GM18502 (cell line): ENCODE data around the gene THBS3.
"Not testable (repeated sequence)": the region's sequence is repeated elsewhere in the genome, so short reads cannot be mapped to it uniquely, and the experiment has no call there.

ENCODE experiments used
- ATAC-seq: cut with Tn5 transposase; IDR thresholded peaks from one replicate; pipeline ENCODE4 v1.9.1; 2021; ENCODE audit warnings: mild to moderate bottlenecking; ENCODE audit not compliant: unreplicated experiment, poor library complexity

Gene THBS3

DNA sequence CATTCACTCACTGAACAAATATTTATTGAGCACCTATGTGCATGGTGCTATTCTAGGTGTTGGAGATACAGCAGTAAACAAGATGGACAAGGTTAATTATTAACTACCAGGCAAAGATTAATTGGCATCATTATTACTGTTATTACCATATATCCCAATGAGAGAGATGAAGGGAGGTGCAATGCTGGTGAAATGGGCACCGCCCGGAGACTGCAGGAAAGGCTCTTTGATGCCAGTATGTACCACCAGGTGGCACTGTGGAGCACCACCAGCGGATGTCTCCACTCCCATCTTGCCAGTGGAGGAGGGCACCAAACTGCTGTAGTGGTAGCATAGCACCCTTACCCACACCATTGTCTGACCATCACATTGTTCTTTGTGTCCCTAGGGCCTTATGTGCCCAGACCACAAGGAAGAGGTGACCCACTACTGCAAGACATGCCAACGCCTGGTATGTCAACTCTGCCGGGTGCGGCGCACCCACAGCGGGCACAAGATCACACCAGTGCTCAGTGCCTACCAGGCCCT, 31.1 kb downstream of the THBS3 start:
- no peak for ATAC-seq

DNA sequence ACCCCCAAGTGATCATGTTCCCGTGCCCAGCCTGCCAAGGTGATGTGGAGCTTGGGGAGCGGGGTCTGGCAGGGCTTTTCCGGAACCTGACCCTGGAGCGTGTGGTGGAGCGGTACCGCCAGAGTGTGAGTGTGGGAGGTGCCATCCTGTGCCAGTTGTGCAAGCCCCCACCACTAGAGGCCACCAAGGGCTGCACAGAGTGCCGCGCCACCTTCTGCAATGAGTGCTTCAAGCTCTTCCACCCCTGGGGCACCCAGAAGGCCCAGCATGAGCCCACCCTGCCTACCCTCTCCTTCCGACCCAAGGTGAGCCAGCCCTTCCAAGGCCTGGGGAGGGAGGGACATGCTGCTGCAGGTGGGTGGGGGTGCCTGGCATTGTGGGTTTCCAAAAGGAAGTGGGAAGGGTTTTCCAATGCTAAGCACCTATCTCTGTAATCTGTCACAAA, 31.7 kb downstream of the THBS3 start:
- ATAC-seq, result no peak

DNA sequence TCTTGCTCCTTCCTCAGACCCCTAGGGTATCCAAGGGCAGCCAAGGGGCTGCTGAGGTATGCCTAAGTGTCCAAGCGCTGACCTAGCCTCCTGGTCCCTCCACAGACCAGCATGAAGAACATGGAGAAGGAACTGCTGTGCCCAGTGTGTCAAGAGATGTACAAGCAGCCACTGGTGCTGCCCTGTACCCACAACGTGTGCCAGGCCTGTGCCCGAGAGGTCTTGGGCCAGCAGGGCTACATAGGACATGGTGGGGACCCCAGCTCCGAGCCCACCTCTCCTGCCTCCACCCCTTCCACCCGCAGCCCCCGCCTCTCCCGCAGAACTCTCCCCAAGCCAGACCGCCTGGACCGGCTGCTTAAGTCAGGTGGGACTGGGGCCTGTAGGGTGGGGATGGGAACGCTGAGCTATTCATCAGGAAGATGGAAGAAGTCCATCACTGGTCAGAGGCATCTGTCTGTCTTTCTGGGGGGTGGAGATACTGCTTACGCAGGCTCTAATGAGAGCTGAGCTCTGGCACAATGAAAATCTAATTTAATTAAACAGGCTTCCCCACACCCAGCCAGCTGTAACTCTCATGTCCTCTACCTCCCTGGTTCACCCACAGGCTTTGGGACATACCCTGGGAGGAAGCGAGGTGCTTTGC, 32.3 kb downstream of the THBS3 start:
- no peak for ATAC-seq

DNA sequence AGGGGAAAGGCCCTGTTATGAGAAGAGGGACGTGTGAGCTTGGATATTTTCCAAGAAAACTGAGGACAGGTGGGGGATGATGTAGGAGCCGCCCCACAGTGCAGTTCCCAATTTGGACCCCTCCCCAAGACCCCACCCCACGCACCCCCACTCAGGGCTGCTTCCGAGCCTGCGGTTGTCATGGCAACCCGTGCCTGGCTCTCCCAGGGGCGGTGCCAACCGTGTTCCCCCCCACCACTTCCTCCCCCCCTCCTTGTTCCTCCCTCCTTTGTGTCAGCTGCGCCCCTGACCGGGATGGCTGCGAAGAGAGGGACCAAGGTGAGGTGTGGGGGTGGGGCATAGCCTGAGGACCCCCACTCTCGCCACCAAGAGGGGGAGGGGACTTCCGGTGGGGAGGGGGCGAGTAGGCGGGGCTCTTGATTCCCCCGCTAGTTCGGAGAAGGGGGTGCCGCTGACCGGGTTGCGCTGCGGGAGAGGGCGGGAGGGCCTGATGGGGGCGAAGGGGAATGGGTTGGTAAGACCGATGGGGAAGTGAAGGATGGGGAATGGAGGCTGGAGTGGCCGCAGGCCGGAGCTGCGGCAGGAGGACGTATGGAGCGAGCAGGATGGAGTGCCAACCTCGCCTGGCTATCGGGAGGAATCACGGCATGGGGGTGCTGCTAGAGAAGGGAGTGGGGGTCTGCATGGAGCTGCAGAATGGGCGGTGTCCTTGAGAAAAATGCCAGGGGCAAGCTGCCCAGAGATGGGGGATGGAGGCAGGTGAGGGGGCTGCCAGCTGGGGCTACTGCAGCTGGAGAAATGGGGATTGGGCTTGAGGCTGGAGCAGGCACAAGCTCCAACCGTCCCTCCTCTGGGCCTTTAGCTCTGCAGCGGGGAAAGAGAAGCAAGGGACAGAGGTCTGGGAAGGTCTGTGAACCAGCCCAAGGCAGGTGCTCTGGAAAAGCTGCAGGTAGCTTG, 33.1 kb downstream of the THBS3 start:
- ATAC-seq, result no peak

DNA sequence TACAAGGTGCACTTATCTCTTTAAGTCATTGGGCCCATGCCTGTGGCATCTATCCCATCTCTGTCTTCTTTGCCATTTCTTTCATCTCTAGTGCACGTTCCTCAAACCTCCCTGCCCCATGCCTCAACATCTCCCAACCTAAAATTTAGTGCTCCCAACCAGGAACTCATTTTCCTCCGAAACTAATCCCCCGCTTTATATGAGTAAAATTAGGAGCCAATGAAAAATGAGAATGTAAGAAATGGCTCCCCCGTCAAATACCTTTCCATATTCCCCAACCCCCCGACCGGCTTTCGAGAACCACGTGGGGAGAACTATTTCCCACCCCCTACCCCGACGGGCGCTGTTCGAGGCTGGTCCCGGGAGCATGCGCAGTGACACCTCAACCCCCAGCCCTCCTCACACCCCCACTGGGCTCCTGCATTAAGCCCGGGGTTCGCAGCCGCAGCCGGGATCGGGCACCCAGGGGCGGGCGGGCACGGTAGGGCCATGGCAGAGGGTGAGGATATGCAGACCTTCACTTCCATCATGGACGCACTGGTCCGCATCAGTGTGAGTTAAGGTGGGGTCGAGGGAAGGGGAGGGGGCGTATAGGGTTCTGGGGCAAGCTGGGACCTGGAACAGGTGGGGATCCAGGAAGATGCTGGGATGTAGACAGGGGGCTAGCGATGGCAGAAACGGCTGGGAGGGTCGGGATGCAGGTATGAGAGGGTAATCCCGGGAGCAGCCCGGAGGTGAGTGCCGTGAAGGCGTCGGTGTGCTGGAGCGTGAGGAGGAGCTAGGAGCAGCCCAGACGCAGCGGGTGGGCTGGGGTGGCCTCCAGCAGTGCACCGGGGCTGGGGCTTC, 34.0 kb downstream of the THBS3 start, which contains the start of gene TRIM46:
TSS of gene TRIM46 (plus strand) at position 372 of the 846 bp plus-strand sequence. CDS start at position 490, 118 bp downstream.
- ATAC-seq, result peak; percentile 11

DNA sequence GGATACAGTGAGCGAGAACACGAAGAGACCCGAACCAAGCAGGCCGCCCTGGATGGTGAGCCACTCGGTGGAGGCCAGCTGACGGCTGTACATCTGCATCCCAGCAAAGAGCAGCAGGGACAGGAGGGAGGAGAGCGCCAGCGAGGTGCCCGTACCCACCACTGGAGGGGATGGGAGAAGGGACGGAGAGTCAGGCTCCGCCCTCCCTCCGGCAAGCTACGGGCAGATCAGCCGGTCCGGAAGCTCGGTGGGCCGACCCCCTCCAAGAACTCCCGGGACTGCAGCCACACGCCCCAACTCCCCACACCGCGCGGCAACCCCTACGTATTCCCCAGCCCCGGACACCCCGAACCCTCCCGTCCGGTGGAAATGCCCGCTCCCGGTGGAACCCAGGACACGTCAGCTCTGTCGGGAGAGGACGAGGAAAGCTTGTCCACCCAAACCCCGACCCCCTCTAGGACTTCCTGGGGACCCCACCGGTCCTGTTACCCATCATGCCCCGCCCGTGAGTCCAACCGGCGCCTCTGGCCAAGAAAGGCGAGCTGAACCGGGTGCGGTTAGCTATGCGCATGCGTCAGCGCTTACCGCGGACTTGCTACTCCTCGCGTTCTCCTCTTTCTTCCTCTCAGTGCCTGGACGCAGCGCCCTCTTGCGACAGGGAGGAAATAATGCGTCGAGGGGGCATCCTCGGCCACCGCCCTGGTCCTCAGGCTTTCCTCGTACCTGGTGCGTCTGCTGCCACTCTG, 34.8 kb downstream of the THBS3 start, which contains the start of gene KRTCAP2:
TSS of gene KRTCAP2 (minus strand) at position 573 of the 746 bp plus-strand sequence. CDS start at position 493, 80 bp downstream.
- ATAC-seq, result peak; percentile 69

DNA sequence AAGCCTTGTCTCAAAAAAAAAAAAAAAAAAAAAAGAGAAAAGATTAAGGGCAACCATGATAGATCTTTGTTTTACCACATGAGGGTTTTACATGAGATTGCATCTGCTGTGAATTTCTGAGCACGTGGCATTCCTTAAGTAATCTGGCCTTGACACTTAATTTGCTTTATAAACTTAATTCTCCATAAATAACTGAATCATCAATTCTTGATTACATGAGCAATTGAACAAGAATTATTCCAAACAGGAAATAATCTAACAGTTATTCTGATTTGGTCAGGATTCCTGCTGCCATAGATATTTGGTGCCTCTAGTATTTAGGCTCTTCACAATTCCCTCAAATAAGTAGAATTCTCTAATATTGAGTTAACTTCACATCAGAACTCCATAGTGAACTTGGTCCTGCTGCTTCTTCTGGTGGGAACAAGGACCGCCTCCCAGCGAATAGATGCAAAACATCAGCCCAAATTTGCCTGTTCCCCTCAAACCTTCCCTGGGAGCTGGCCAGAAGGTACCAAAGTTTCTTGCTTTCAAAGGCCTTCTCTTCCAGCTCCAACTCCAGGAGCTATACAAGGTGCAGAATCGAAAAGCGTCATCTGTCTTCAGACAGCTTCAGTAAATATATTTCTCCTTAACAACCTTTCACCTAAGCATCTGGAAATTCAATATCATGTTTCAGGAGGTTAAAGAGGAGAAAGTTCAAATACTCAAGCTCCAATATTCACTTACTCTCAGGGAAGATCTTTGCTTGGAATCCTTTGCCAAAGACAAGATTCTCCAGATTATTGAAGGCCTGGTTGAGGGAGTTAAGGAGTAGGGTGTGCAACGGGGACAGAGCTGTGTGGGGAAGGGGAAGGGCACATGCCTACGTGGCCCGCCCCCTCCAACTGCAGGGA, 35.6 kb downstream of the THBS3 start:
- peak; percentile 12 for ATAC-seq

DNA sequence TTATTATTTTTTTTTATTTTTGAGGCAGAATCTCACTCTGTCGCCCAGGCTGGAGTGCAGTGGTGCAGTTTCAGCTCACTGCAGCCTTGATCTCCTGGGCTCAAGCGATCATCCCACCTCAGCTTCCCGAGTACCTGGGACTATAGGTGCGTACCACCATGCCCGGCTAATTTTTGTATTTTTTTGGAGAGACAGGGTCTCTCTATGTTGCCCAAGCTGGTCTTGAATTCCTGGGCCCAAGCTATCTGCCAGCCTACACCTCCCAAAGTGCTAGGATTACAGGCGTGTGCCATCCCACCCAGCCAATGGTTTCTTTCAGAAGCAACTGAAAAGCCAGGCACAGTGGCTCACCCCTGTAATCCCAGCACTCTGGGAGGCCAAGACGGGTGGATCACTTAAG, 36.9 kb downstream of the THBS3 start:
- no peak for ATAC-seq

DNA sequence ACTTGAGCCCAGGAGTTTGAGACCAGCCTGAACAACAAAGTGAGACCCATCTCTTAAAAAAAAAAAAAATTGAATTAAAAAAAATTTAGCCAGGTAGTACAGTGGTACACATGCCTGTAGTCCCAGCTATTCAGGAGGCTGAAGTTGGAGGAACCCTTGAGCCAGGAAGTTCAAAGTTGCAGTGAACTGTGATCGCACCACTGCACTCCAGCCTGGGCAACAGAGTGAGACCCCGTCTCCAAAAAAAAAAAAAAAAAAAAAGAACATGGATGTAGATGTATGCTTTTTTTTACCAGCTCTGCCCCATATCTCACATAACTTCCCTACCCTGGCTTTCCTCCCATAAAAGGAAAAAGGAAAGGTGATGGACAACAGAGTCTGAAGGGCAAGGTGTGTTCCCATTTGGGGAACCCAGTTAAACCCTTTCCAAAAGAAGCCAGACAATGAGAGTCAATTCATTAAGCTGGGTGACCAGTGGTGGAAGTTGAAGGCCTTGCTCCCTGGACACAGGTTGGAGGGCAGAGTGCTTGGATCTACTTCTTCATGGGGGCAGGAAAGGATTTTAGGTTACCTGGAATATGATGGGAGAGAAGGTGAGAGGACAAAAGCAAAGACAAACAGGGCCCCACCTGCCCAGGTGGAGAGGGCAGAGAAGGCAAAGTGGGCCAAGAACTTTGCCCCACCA, 37.5 kb downstream of the THBS3 start:
- no peak for ATAC-seq

DNA sequence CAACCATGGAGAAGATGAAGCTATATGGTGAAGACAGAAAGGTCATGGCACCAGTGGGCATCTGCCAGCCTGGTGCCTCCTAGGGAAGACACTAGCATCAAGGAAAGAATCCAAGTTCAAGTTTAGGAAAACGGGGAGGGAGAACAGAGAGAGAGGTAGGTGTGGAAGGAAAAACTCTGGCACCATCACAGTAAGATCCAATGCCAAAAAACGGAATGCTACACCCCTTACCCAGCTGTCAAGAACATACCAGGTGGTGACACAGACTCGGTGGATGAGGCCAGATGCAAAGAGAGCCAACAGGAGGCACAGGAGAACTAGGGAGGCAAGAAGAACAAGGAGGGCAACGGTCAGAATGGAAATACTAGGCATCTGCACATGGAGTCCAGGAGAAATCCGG, 38.2 kb downstream of the THBS3 start:
- ATAC-seq, result no peak

DNA sequence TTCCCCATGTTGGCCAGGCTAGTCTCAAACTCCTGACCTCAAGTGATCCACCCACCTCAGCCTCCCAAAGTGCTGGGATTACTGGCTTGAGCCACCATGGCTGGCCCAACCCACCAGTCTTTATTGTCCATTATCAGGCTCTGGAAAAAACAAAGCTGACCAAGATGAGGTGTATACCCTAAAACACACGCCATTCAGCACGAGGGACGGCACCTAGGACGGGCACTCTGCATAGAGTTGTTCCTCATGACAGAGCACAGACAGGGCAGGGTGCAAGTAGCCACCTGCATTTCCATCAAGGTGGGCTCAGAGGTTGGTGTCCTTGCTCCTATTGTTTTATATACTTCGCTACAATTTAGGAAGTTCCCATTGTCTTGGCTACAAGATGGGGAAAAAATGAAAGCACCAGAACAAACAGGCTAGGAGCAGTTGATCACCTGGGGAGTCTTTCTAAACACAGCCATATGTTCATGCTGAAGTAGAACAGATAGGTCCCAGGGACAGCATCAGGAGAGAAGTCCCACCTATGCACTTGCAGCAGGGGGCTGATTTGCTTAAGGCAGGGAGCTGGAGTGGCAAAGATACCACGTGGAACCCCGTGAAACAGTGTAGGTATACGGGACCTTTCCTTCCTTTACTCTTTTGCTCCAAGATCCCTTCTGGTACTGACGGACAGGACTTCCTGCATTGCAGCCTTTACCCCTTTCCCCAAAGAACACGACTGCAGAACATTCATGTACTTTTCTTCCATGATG, 39.1 kb downstream of the THBS3 start:
- ATAC-seq, result no peak

DNA sequence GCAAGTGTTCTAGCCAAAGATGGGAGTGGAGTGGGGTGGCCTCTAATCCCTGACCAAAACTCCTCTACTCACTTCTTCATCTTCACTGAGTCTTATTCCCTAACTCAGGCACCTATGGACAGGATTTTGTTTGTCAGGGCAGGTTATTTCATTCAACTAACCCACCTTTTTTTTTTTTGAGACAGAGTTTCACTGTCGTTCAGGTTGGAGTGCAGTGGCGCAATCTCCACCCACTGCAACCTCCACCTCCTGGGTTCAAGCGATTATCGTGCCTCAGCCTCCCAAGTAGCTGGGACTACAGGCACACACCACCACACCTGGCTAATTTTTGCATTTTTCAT, 39.6 kb downstream of the THBS3 start:
- ATAC-seq, result not testable (repeated sequence)

DNA sequence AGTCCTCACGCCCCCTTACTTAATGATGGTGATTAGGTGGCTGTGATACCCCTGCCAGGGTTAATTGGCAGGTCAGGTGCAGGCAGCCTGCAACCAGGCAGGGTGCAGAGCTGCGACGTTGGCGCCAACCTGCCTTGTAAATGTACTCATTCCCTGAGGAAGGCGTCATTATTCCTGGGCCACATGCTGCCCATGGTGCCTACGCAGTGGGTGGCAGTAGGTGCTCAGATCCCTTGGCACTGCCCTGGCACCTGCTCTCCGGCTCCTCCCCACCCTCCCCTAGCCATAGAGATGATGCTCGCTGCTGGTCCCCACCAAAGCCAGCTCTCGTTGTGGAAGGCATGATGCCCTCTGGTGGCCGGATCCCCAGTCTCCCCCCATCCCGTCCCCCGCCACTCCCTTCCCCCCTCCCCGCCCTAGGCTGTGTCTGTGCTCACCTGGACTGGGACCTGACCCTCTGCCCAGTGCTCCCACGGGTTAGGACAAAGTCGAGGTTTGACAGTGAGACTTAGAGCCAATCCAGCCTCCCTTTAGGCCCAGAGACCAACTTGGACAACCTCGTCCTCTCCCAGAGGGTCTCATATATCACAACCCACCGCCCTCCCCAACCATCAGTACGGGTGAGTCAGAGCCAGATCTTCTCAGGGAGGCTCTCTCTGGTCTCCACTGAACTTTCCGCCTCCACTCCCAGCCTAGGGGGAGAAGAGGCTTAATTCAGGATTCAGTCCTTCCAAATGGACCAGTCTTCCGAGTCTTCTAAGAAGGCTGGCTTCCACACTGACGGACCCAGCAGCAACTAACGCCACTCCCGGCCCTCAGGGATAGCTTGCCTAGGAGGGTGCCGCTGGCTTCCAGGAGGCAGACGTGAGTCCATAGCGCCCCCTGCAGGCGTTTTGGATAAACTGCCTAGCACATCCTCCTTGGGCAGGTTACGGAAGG, 40.3 kb downstream of the THBS3 start:
- peak; percentile 55 for ATAC-seq

DNA sequence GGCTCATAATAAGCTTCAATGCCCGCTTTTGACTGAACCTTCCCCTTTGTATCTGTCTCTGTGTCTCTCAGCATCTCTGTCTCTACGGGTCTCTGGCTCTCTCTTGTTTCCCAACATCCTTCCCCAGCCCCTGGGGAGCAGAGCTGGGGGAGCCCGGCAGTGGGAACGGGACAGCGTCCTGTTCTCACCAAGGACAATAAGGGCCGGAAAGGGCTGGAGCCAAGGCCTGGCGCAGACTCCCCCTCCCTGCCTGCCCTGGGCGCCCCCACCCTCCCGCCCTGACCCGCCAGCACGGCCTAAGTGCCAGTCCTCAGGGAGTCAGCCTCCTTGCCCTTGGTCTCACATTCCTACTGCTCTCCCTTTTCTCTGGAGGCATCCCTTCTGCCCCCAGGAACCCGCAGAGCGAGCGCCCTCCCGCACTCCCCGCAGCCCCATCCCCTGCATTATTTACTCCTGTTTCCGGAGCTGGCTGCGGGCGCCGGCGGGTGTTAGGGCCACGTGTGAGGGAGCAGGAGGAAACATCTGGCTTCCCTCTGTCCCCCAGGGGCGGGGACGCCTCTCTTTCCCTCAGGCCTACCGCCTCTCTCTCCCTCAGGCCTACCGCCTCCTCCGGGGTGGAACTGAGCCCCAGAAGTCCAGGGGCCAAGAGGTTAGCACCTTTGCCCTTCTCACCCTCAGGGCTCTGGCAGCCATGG, 41.1 kb downstream of the THBS3 start:
- no peak for ATAC-seq

DNA sequence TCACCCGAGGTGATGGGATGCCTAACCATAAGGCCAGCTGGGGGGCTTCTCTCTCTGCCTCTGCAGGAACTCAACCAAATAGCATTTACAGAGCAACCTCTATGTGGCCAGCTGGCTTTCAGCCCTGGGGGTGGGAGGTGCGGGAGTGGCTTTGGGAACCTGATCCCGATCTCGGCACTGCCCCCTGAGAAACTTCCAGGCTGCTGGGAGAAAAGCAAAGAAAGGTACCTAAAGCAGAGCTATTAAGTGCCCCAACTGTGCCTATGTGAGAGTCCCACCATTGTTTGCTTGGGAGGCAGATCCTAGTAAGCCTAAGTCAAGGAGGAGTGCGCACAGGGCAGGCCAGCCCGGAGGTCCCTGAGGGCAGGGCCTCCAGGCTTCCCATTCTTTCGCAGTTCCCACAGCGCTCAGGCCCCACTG, 41.6 kb downstream of the THBS3 start:
- ATAC-seq, result no peak

DNA sequence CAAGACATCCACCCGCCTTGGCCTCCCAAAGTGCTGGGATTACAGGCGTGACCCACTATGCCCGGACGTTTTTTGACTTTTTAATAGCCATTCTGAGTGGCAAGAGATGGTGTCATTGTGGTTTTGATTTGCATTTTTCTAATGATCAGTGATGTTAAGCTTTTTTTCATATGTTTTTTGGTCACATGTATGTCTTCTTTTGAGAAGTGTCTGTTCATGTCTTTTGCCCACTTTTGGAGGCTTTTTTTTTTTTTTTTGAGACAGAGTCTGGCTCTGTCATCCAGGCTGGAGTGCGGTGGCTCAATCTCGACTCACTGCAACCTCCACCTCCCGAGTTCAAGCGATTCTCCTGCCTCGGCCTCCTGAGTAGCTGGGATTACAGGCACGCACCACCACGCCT, 43.1 kb downstream of the THBS3 start:
- not testable (repeated sequence) for ATAC-seq
